Liver (tissue), 3 donors: ENCODE results near the gene MAP3K12.

Experiments used
- ATF3 ChIP-seq: IDR thresholded peaks from 2 replicates; pipeline ENCODE4 v1.6.1; 2016; ENCODE audit warnings: antibody characterized with exemption
- CTCF ChIP-seq: fragments of 150-350 bp; IDR thresholded peaks from 2 replicates; pipeline ENCODE4 v1.5.1; 2017; ENCODE audit warnings: improper control_type of control experiment, low read depth, low read length; ENCODE audit not compliant: missing input control
- EGR1 ChIP-seq, 2 donors: IDR thresholded peaks; 2 replicates each; pipeline ENCODE4 v1.6.1; 2016 to 2018; ENCODE audit warnings: antibody characterized with exemption in 2 of 2, low read depth in 2 of 2
- FOXA1 ChIP-seq: IDR thresholded peaks from 2 replicates; pipeline ENCODE4 v1.6.1; 2016; ENCODE audit warnings: antibody characterized with exemption
- GABPA ChIP-seq, 2 donors: IDR thresholded peaks in 1 of 2; conservative IDR thresholded peaks in 1 of 2; 2 replicates each; pipeline ENCODE4 v1.6.1; 2016; ENCODE audit warnings: antibody characterized with exemption in 2 of 2, mild to moderate bottlenecking in 1 of 2, moderate library complexity in 1 of 2
- HNF4A ChIP-seq, 2 donors: conservative IDR thresholded peaks; 2 replicates each; pipeline ENCODE4 v1.6.1; 2016; ENCODE audit warnings: antibody characterized with exemption in 2 of 2, mild to moderate bottlenecking in 2 of 2
- JUND ChIP-seq, 2 donors: IDR thresholded peaks; 2 replicates each; pipeline ENCODE4 v1.6.1; 2016; ENCODE audit warnings: antibody characterized with exemption in 2 of 2
- MAX ChIP-seq: IDR thresholded peaks from 2 replicates; pipeline ENCODE4 v1.6.1; 2016; ENCODE audit warnings: antibody characterized with exemption
- RAD21 ChIP-seq, 2 donors: IDR thresholded peaks; 2 replicates each; pipeline ENCODE4 v1.6.1; 2016; ENCODE audit warnings: antibody characterized with exemption in 2 of 2, mild to moderate bottlenecking in 2 of 2
- REST ChIP-seq: IDR thresholded peaks from 2 replicates; pipeline ENCODE4 v1.6.1; 2016; ENCODE audit warnings: antibody characterized with exemption, mild to moderate bottlenecking
- RXRA ChIP-seq, 2 donors: IDR thresholded peaks; 2 replicates each; pipeline ENCODE4 v1.6.1; 2017 to 2018; ENCODE audit warnings: antibody characterized with exemption in 2 of 2, mild to moderate bottlenecking in 1 of 2
- SP1 ChIP-seq: IDR thresholded peaks from 2 replicates; pipeline ENCODE4 v1.6.1; 2018; ENCODE audit warnings: antibody characterized with exemption, mild to moderate bottlenecking
- TAF1 ChIP-seq: conservative IDR thresholded peaks from 2 replicates; pipeline ENCODE4 v1.6.1; 2016; ENCODE audit warnings: antibody characterized with exemption, mild to moderate bottlenecking
- YY1 ChIP-seq: IDR thresholded peaks from 2 replicates; pipeline ENCODE4 v1.6.1; 2016; ENCODE audit warnings: antibody characterized with exemption, mild to moderate bottlenecking
- donor health status: healthy.
- donor health status: healthy.

GRCh38 chr12:53468282-53468681, 31.0 kb downstream of the MAP3K12 start:
- TF ChIP-seq CTCF = no peak
- no peak for TF ChIP-seq JUND (IDR thresholded peaks at IDR 0.05)
- TF ChIP-seq YY1 = no peak
- TF ChIP-seq RXRA (IDR thresholded peaks at IDR 0.05) = no peak
- TF ChIP-seq TAF1 = no peak
- no peak for TF ChIP-seq REST
- no peak for TF ChIP-seq ATF3
- TF ChIP-seq RAD21 (IDR thresholded peaks at IDR 0.05) = no peak
- no peak for TF ChIP-seq FOXA1
- no peak for TF ChIP-seq MAX
- no peak for TF ChIP-seq EGR1 (IDR thresholded peaks at IDR 0.05; ENCODE audit: low read depth in 2 of 2)
- TF ChIP-seq GABPA (IDR thresholded peaks at IDR 0.05 in 1 of 2, conservative IDR thresholded peaks at IDR 0.05 in 1 of 2) = no peak
- no peak for TF ChIP-seq SP1
- no peak for TF ChIP-seq HNF4A (conservative IDR thresholded peaks at IDR 0.05)
